ENCODE data around the gene MCFD2.

The MCFD2 gene

DNA sequence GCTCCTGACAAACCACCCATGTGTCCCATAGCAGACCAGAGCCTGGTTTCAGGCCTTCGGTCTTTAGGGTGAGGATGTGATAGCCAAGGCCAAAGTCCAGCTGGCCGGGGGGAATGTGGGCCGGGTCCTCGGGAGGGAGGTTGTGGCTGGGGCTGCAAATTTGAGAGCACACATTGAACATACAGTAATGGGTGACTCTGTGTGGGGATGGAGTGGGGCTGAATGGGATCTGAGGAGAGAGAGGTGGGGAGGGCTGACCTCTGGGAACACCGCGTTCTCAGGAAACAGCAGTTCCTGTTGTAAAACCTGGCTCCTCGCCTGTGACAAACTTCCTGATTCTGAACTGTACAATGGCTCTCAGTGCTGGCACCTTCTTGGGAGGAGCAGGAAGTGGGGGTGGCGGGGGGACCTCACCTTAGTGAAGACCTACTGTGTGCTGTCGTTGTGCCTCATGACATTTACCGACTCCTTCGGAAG is 48.8 kb downstream of the MCFD2 start:
- no peaks in the 10 kb centered on the region for H4K20me1 ChIP-seq (ENCODE audit: low read depth, low read length)
- H3K4me3 ChIP-seq (ENCODE audit: insufficient read depth, low read length, poor library complexity, severe bottlenecking), result no peak overlapping the region
- no peaks in the 10 kb centered on the region for H3K36me3 ChIP-seq (ENCODE audit: low read length)
- H3K4me2 ChIP-seq (ENCODE audit: low read depth, low read length, poor library complexity, severe bottlenecking), result no peak overlapping the region
- TF ChIP-seq EZH2phosphoT487 (conservative IDR thresholded peaks at IDR 0.05; ENCODE audit: low read length) (no peak), CTCF (IDR thresholded peaks at IDR 0.05; ENCODE audit: insufficient read depth, low read length, poor library complexity, severe bottlenecking) (no peak)
- H3K9me2 ChIP-seq (replicated peaks; ENCODE audit: insufficient read depth, low read length), result no peaks in the 10 kb centered on the region
- no peak overlapping the region for H3K27ac ChIP-seq (ENCODE audit: low read depth, low read length)
- H2AFZ ChIP-seq (ENCODE audit: low read depth, low read length, severe bottlenecking), result no peak overlapping the region
- H3F3A ChIP-seq (ENCODE audit: insufficient read depth), result no peaks in the 10 kb centered on the region
- no peaks in the 10 kb centered on the region for H3K27me3 ChIP-seq (ENCODE audit: low read length)
- H3K9me3 ChIP-seq (ENCODE audit: insufficient read depth, low read length), result no peaks in the 10 kb centered on the region
- no peaks in the 10 kb centered on the region for H3K79me2 ChIP-seq (ENCODE audit: insufficient read depth, low read length)
- no peak overlapping the region for H3K9ac ChIP-seq (ENCODE audit: low read length)

DNA sequence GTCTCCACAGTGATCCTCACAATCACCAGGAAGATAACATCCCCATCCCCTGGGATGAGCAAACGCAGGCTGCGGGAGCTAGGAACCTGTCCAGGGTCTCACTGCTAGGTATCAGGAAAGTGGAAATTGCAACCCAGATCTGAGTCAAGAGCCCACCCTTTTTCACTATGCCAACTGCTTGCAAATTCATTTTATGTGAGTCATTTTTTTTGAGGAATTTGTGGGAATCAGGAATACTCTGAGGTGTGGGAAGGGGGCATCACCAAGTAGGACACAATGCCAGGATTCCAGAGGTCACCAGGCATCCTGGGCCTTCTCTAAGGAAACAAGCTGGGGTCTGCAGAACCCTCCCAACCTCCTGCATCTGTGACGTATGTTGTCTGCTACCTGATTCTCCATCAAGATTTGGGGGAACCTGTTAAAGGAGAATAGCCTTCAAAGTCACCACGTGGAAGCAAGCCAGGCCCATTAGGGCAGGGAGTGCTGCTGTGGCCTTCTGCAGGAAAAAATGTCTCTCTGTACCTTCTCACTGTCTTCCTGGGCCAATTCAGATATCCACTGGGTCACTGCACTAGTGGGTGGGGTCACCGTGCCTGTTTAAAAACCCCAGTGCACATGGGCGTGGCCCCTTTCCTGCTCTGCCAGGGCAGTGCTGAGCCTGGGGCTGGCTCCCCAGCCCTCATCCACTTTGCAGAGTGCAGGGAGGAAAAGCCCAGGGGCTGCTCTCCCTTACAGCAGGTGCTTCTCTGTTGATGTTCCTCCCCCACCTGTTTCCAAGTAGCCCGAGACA is 50.2 kb downstream of the MCFD2 start:
- Histone ChIP-seq H3K4me2 (ENCODE audit: low read depth, low read length, poor library complexity, severe bottlenecking) (no peak overlapping the region), H3K9me3 (ENCODE audit: insufficient read depth, low read length) (no peaks in the 10 kb centered on the region), H3K9me2 (replicated peaks; ENCODE audit: insufficient read depth, low read length) (no peaks in the 10 kb centered on the region), H3K79me2 (ENCODE audit: insufficient read depth, low read length) (no peaks in the 10 kb centered on the region), H2AFZ (ENCODE audit: low read depth, low read length, severe bottlenecking) (no peak overlapping the region), H3K36me3 (ENCODE audit: low read length) (no peaks in the 10 kb centered on the region), H4K20me1 (ENCODE audit: low read depth, low read length) (no peaks in the 10 kb centered on the region), H3F3A (ENCODE audit: insufficient read depth) (no peaks in the 10 kb centered on the region), H3K27ac (ENCODE audit: low read depth, low read length) (no peak overlapping the region), H3K4me3 (ENCODE audit: insufficient read depth, low read length, poor library complexity, severe bottlenecking) (no peak overlapping the region), H3K27me3 (ENCODE audit: low read length) (no peaks in the 10 kb centered on the region), H3K9ac (ENCODE audit: low read length) (no peak overlapping the region)
- TF ChIP-seq EZH2phosphoT487 (conservative IDR thresholded peaks at IDR 0.05; ENCODE audit: low read length), result no peak
- TF ChIP-seq CTCF (IDR thresholded peaks at IDR 0.05; ENCODE audit: insufficient read depth, low read length, poor library complexity, severe bottlenecking), result no peak

DNA sequence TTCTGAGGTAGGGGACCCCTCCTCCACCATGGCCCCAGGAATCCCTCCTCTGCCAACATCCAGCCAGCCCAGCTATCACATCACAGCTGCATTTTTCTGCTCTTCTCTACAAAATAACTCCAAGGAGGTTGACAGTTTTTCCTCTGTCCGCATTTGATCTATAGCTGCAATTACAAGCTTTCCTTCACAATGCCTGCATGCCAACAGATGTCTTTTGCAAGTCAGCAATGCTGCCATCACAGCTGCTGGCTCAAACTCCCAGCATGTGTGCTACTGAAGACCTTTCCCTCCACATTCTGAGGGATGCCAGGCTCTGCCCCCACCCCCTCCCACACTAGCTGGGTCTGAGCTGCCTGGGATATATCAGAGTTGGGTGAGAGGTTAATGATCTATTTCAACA is 51.7 kb downstream of the MCFD2 start:
- Histone ChIP-seq H3K36me3 (ENCODE audit: low read length) (no peaks in the 10 kb centered on the region), H3K79me2 (ENCODE audit: insufficient read depth, low read length) (no peaks in the 10 kb centered on the region), H3K27me3 (ENCODE audit: low read length) (no peaks in the 10 kb centered on the region), H3K4me2 (ENCODE audit: low read depth, low read length, poor library complexity, severe bottlenecking) (no peak overlapping the region), H3K4me3 (ENCODE audit: insufficient read depth, low read length, poor library complexity, severe bottlenecking) (no peak overlapping the region), H4K20me1 (ENCODE audit: low read depth, low read length) (no peaks in the 10 kb centered on the region), H3F3A (ENCODE audit: insufficient read depth) (no peaks in the 10 kb centered on the region), H3K9me3 (ENCODE audit: insufficient read depth, low read length) (no peaks in the 10 kb centered on the region), H3K27ac (ENCODE audit: low read depth, low read length) (no peak overlapping the region), H3K9me2 (replicated peaks; ENCODE audit: insufficient read depth, low read length) (no peaks in the 10 kb centered on the region), H2AFZ (ENCODE audit: low read depth, low read length, severe bottlenecking) (no peak overlapping the region), H3K9ac (ENCODE audit: low read length) (no peak overlapping the region)
- TF ChIP-seq CTCF (IDR thresholded peaks at IDR 0.05; ENCODE audit: insufficient read depth, low read length, poor library complexity, severe bottlenecking) (no peak), EZH2phosphoT487 (conservative IDR thresholded peaks at IDR 0.05; ENCODE audit: low read length) (no peak)
